T-helper 2 cell treated with Interferon-gamma antibody and Interleukin-4, amounts not matched to agents 5 μg/mL and 100 μg/mL, for 36 hours (primary cell): ENCODE results near the gene JARID2.

Experiments used
- DNase-seq: peaks from one replicate; pipeline ENCODE4 v3.0.0; 2021; ENCODE audit warnings: low spot score
- H3K27ac Mint-ChIP-seq: one replicate; pipeline ENCODE4 v1.8.0; 2021; ENCODE audit warnings: mild to moderate bottlenecking, mixed read lengths
- H3K27me3 Mint-ChIP-seq: one replicate; pipeline ENCODE4 v1.8.0; 2021; ENCODE audit warnings: low read depth, mixed read lengths
- H3K36me3 Mint-ChIP-seq: one replicate; pipeline ENCODE4 v1.8.0; 2021; ENCODE audit warnings: low read depth, mixed read lengths
- H3K4me1 Mint-ChIP-seq: one replicate; pipeline ENCODE4 v1.8.0; 2021; ENCODE audit warnings: low read depth, mixed read lengths
- H3K4me3 Mint-ChIP-seq: one replicate; pipeline ENCODE4 v1.8.0; 2022; ENCODE audit warnings: mild to moderate bottlenecking, moderate library complexity, mixed read lengths
- H3K9me3 Mint-ChIP-seq: one replicate; pipeline ENCODE4 v1.8.0; 2021; ENCODE audit warnings: mixed read lengths

Gene JARID2

GRCh38 chr6:15500078-15500740, 254.3 kb downstream of the JARID2 start:
- no peak overlapping the region for H3K4me3 Mint-ChIP-seq
- H3K4me1 Mint-ChIP-seq, result peaks cover 5% of the 10 kb centered on the region
- H3K27me3 Mint-ChIP-seq, result no peaks in the 10 kb centered on the region
- H3K9me3 Mint-ChIP-seq, result no peaks in the 10 kb centered on the region
- no peak overlapping the region for H3K27ac Mint-ChIP-seq
- no peak for DNase-seq
- H3K36me3 Mint-ChIP-seq, result peaks cover 31% of the 10 kb centered on the region

GRCh38 chr6:15500901-15501825, 255.3 kb downstream of the JARID2 start:
- H3K27me3 Mint-ChIP-seq, result no peaks in the 10 kb centered on the region
- peaks cover 29% of the 10 kb centered on the region for H3K36me3 Mint-ChIP-seq
- DNase-seq, result no peak
- H3K27ac Mint-ChIP-seq, result no peak overlapping the region
- H3K9me3 Mint-ChIP-seq, result no peaks in the 10 kb centered on the region
- peaks cover 5% of the 10 kb centered on the region for H3K4me1 Mint-ChIP-seq
- no peak overlapping the region for H3K4me3 Mint-ChIP-seq

DNA sequence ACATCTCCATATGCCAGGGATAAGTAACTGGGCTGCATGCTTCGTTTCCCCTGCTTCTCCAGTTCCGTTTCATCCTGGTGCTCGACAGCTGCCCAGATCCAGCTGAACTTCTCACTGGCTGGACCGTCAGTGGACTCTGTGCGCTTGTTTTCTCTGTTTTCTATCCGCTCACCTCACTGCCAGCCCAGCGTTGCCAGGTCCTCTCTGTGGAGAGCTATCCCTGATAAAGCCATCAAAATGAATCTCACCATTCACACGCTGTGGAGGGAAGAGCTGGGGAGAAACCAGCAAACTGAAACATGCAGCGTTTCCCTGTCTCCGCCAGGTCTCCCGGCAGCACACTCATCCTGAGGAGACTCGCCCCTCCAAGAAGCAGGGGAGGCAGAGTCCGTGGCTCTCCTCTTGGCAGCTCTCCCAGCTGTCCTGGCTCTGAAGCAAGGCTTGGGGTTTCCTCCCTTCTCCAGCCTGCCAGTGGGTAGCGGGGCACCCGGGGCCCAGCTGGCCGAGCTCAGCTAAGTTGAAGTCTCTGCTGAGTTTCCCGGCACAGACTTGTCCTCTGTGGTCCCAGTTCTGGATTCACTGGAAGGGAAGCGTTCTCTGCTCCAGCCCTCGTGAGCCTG, 256.1 kb downstream of the JARID2 start:
- Mint-ChIP-seq H3K4me1 (peaks cover 5% of the 10 kb centered on the region), H3K9me3 (no peaks in the 10 kb centered on the region), H3K4me3 (no peak overlapping the region), H3K36me3 (peaks cover 28% of the 10 kb centered on the region), H3K27ac (no peak overlapping the region), H3K27me3 (no peaks in the 10 kb centered on the region)
- DNase-seq, result no peak

DNA sequence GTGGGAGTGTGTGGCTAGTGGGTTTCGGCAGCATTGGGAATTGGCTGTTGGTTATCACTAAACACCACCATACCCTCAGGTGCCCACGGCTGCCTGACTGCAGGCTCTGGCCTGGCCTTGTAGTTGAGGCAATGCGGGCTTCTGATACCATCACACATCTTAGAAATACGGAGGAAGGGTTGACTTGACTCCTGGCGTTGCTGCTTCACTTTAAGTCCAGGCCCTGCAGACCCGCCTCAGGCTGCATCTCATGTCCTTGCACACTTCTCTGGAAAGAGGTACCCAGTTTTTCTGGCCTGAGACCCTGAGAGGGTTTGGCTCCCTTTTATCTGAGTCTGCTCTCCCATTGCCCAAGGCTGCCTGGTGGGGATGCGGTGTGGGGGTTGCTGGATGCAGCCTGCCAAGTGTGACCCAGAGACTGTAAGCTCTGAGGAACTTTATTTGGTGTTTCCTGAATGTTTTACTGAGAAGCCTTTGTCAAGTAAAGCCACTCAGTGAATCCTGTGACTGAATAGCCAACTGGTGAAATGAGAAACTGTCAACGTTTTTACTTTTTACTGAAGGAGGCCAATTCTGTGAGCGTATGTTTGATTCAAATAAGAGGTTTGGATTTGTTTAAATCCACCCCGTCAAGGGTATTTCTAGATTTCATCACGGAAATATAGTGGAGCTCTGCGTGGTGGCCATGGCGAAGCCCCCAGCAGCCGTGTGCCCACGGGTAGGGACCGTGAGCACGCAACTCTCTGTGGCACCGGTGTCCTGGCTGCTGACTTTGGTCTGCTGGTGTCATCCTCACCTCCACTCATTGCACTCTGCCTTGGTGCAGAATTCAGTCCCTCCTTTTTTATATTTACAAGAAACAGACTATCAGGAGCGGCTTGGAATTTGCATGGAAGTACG, 256.8 kb downstream of the JARID2 start:
- no peak overlapping the region for H3K4me3 Mint-ChIP-seq
- no peak for DNase-seq
- H3K27ac Mint-ChIP-seq, result no peak overlapping the region
- H3K27me3 Mint-ChIP-seq, result no peaks in the 10 kb centered on the region
- no peaks in the 10 kb centered on the region for H3K9me3 Mint-ChIP-seq
- H3K4me1 Mint-ChIP-seq, result peaks cover 5% of the 10 kb centered on the region
- peaks cover 31% of the 10 kb centered on the region for H3K36me3 Mint-ChIP-seq

DNA sequence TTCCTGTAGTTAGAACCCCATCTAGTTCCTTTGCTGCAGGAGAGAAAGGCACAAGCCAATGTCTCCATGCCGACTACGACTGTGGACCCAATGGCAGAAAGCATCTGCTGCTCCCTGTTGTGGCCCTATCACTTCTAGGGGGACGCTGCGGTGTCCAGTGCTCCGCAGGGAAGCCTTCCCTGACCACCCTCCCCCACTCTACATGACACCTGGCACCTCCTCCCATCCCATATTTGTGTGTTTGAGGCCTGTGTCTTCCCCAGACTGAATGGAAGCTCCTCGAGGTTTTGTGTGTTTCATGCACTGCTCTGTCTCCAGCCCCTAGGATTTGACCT, 257.4 kb downstream of the JARID2 start:
- H3K4me3 Mint-ChIP-seq, result no peak overlapping the region
- H3K36me3 Mint-ChIP-seq, result peaks cover 34% of the 10 kb centered on the region
- H3K4me1 Mint-ChIP-seq, result peaks cover 5% of the 10 kb centered on the region
- H3K27ac Mint-ChIP-seq, result no peak overlapping the region
- no peaks in the 10 kb centered on the region for H3K27me3 Mint-ChIP-seq
- no peak for DNase-seq
- H3K9me3 Mint-ChIP-seq, result no peaks in the 10 kb centered on the region

DNA sequence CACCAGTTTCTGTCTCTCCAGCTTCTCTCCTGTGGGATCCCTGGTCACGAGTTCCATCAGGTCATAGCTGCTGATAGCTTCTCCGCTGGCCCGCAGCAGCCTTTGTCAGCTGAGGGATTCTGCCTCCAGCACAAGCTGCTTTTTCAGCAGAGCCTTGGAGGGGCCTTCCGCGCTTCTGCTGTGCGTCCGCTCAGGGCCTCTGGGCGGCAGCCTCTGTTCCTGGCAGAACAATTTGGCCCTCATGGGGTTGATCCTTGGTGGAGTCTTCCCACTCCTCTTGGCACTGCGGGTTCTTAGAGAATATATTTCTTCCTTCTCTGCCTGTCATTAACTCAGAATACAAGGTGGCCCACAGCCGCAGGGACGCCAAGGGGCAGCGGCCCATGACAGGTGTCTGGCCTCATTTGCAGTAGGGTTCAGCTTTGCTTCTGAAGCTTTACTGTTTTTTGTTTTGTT, 258.2 kb downstream of the JARID2 start:
- H3K27me3 Mint-ChIP-seq, result no peaks in the 10 kb centered on the region
- no peak overlapping the region for H3K4me3 Mint-ChIP-seq
- H3K27ac Mint-ChIP-seq, result no peak overlapping the region
- H3K36me3 Mint-ChIP-seq, result peaks cover 39% of the 10 kb centered on the region
- no peaks in the 10 kb centered on the region for H3K9me3 Mint-ChIP-seq
- no peak for DNase-seq
- peaks cover 3% of the 10 kb centered on the region for H3K4me1 Mint-ChIP-seq

DNA sequence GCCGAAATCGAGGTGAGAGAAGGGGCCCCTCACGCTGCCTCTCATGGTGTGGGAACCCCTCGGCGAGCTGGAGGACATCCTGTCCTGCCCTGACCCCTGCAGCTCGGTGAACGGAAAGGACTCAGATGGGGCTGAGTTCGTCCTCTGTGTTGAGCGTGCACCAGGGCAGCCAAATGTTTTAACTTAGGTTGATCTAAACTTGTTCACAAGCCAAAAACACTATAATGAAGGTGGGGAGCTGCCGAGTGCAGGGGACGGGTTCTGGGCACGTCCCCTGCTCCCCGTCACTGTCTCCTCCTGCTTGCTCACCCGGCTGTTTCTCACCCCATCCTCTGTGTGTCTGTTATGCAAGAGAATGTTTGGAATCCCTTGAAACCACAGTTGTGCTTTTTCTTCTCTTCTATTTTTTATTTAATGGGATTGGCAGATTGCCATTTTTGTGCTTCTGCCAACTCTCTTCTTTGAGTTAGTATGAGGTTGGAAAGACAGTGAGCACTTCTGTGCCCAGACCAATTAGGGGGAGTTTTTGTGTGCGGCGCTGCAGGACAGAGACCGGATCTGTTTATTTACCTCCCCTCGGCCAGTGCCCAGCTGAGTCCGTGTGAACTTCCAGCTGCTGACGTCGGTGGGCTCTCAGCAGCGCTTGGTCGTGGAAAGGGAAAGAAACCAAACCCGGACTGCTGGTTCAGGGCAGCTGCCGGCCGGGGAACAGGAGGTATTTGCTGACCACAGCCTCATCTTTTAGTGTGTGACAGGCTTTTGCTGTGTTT, 258.9 kb downstream of the JARID2 start:
- peaks cover 3% of the 10 kb centered on the region for H3K4me1 Mint-ChIP-seq
- no peak for DNase-seq
- no peaks in the 10 kb centered on the region for H3K27me3 Mint-ChIP-seq
- H3K27ac Mint-ChIP-seq, result no peak overlapping the region
- no peaks in the 10 kb centered on the region for H3K9me3 Mint-ChIP-seq
- H3K4me3 Mint-ChIP-seq, result no peak overlapping the region
- peaks cover 38% of the 10 kb centered on the region for H3K36me3 Mint-ChIP-seq

DNA sequence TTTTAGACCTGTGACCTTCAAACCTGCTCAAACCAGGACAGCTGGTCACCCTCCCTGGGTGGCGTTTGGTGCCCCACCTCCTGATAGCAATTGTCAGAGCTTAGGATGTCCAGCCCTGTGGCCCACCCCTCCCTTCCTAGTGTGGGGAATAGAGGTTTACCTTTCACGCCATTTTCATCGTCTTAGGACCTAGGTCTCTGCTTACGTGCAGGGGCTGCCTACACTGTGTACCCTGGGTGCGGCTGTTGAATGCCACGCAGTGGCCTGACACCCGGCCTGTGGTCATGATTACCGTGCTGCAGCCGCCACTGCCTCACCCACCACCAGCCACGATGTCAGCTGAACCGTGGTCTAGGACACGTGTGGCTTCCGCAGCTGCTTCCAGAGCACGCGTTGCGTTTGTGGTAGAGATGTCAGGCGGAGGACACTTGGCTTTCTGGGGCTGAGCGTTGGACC, 259.6 kb downstream of the JARID2 start:
- no peaks in the 10 kb centered on the region for H3K27me3 Mint-ChIP-seq
- H3K4me3 Mint-ChIP-seq, result no peak overlapping the region
- H3K9me3 Mint-ChIP-seq, result no peaks in the 10 kb centered on the region
- DNase-seq, result no peak
- peaks cover 3% of the 10 kb centered on the region for H3K4me1 Mint-ChIP-seq
- H3K27ac Mint-ChIP-seq, result no peak overlapping the region
- H3K36me3 Mint-ChIP-seq, result peaks cover 43% of the 10 kb centered on the region

GRCh38 chr6:15506066-15506465, 260.2 kb downstream of the JARID2 start:
- no peaks in the 10 kb centered on the region for H3K9me3 Mint-ChIP-seq
- no peak overlapping the region for H3K27ac Mint-ChIP-seq
- H3K27me3 Mint-ChIP-seq, result no peaks in the 10 kb centered on the region
- peaks cover 47% of the 10 kb centered on the region for H3K36me3 Mint-ChIP-seq
- no peak overlapping the region for H3K4me3 Mint-ChIP-seq
- peaks cover 3% of the 10 kb centered on the region for H3K4me1 Mint-ChIP-seq
- DNase-seq, result no peak

GRCh38 chr6:15507221-15507620, 261.4 kb downstream of the JARID2 start:
- DNase-seq, result no peak
- H3K36me3 Mint-ChIP-seq, result peaks cover 49% of the 10 kb centered on the region
- no peak overlapping the region for H3K4me3 Mint-ChIP-seq
- no peak overlapping the region for H3K27ac Mint-ChIP-seq
- H3K27me3 Mint-ChIP-seq, result no peaks in the 10 kb centered on the region
- H3K4me1 Mint-ChIP-seq, result peaks cover 3% of the 10 kb centered on the region
- no peaks in the 10 kb centered on the region for H3K9me3 Mint-ChIP-seq

DNA sequence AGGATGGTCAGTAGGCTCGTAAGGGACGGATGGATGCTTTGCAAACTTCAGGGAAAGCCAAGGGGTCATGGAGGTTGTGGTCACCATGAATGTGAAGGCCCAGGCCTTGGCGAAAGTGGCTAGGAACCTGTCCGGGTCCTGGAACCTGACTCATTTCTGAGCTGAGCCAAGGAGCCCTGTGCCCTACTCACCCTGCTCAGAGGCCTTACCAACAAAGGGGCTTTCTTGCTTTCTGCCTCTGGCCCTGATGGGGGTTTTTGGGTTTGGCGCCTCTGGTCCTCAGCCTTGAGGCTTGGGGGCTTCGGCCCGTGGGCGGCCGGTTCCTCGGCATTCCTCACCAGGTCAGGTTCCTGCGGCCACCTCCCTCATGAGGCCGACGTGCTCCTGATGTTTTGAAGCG, 261.9 kb downstream of the JARID2 start:
- Mint-ChIP-seq H3K4me1 (peaks cover 3% of the 10 kb centered on the region), H3K36me3 (peaks cover 51% of the 10 kb centered on the region)
- no peak for DNase-seq

GRCh38 chr6:15508441-15508871, 262.6 kb downstream of the JARID2 start:
- H3K9me3 Mint-ChIP-seq, result no peaks in the 10 kb centered on the region
- no peak for DNase-seq
- H3K4me1 Mint-ChIP-seq, result peaks cover 3% of the 10 kb centered on the region
- no peak overlapping the region for H3K4me3 Mint-ChIP-seq
- no peak overlapping the region for H3K27ac Mint-ChIP-seq
- peaks cover 51% of the 10 kb centered on the region for H3K36me3 Mint-ChIP-seq
- H3K27me3 Mint-ChIP-seq, result no peaks in the 10 kb centered on the region

More for the DNA sequence above, 261.9 kb downstream of the JARID2 start:
- no peaks in the 10 kb centered on the region for H3K9me3 Mint-ChIP-seq
- H3K27ac Mint-ChIP-seq, result no peak overlapping the region
- H3K27me3 Mint-ChIP-seq, result no peaks in the 10 kb centered on the region
- H3K4me3 Mint-ChIP-seq, result no peak overlapping the region

DNA sequence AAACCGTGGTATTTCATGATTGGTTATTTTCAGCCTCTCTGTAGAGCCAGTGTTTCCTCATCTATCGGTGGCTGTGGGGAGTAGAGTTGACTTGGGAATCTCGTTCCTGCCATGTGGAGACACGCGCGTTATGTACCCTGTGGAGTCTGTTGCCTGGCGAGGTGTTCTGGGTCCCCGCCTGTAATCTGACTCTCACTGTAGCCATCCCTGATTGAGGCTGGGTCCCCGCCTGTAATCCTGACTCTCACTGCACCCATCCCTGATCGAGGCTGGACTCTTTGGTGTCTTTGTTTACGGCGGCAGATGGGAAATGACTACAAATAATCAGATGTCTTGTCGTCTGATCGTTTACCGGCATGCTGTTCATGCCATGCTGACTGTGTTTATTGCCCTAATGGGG, 263.1 kb downstream of the JARID2 start:
- Mint-ChIP-seq H3K36me3 (peaks cover 50% of the 10 kb centered on the region), H3K9me3 (no peaks in the 10 kb centered on the region), H3K4me1 (peaks cover 3% of the 10 kb centered on the region), H3K27ac (no peak overlapping the region), H3K27me3 (no peaks in the 10 kb centered on the region), H3K4me3 (no peak overlapping the region)
- DNase-seq, result no peak
